Endothelial cell of umbilical vein (primary cell): ENCODE data around the gene FMN2.

ENCODE experiments used
- EZH2 ChIP-seq: IDR thresholded peaks from 2 replicates; pipeline ENCODE4 v1.6.1; 2012; ENCODE audit warnings: borderline replicate concordance, low read depth, mild to moderate bottlenecking, moderate library complexity, low read length, inconsistent platforms; ENCODE audit not compliant: severe bottlenecking
- TF ChIP-seq, protein P1 (sequence below), 2 donors: IDR thresholded peaks; 1 replicate in 1 of 2; 2 replicates in 1 of 2; pipeline ENCODE4 v1.5.1; 2011; ENCODE audit warnings: low read length in 2 of 2, mild to moderate bottlenecking in 2 of 2, moderate library complexity in 2 of 2, control low read depth in 1 of 2, inconsistent platforms in 1 of 2, low read depth in 1 of 2; ENCODE audit not compliant: insufficient read depth in 1 of 2; ENCODE audit errors: extremely low read depth in 1 of 2

DNA sequence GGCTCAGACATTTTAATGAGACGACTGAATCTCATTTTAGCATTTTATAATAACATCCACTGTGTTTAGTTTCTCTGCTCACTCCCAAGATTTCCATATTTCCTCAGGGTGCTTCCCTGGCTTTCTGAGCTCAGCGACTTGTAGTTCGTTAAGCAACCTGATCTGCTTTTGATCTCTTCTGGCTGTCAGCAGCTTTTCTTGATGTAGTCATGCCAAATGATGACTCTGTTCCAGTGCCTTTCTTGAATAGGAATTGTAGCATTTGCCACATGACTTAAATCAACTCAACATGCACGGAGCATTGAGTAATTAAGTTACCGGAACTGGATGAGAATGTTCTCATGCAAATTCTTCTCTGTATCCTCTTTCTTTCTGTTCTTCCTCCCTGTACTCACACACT is 246.1 kb downstream of the FMN2 start:
- TF ChIP-seq, protein P1, sequence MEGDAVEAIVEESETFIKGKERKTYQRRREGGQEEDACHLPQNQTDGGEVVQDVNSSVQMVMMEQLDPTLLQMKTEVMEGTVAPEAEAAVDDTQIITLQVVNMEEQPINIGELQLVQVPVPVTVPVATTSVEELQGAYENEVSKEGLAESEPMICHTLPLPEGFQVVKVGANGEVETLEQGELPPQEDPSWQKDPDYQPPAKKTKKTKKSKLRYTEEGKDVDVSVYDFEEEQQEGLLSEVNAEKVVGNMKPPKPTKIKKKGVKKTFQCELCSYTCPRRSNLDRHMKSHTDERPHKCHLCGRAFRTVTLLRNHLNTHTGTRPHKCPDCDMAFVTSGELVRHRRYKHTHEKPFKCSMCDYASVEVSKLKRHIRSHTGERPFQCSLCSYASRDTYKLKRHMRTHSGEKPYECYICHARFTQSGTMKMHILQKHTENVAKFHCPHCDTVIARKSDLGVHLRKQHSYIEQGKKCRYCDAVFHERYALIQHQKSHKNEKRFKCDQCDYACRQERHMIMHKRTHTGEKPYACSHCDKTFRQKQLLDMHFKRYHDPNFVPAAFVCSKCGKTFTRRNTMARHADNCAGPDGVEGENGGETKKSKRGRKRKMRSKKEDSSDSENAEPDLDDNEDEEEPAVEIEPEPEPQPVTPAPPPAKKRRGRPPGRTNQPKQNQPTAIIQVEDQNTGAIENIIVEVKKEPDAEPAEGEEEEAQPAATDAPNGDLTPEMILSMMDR (IDR thresholded peaks at IDR 0.05; ENCODE audit: extremely low read depth in 1 of 2, insufficient read depth in 1 of 2, low read depth in 1 of 2, low read length in 2 of 2): no peak
- no peak for TF ChIP-seq EZH2
